Neural cell (in vitro differentiated cells): ENCODE results near the gene ESD. TPM values are rescaled to one million over a fixed set of nuclear protein-coding genes. Genes with fewer than 3 reads are reported as not detected.

Experiments
- H2AFZ ChIP-seq: fragments of 200-600, 300-800 bp; sonication (generic), shearing (Covaris generic); 2 replicates; pipeline ENCODE4 v1.6.0; 2014; ENCODE audit warnings: low read depth, mild to moderate bottlenecking, antibody characterized with exemption, low read length, moderate library complexity
- H3F3A ChIP-seq: fragments of 200-600 bp; shearing (Covaris generic); 2 replicates; pipeline ENCODE4 v1.6.1; 2016; ENCODE audit warnings: mild to moderate bottlenecking, moderate library complexity, mixed read lengths, antibody characterized with exemption, low read length; ENCODE audit not compliant: insufficient read depth, poor library complexity, severe bottlenecking
- H3K27ac ChIP-seq: fragments of 200-600, 300-800 bp; sonication (generic), shearing (Covaris generic); 2 replicates; pipeline ENCODE4 v1.5.1; 2014; ENCODE audit warnings: mild to moderate bottlenecking, low read length, moderate library complexity
- H3K27me3 ChIP-seq: fragments of 300-800, 200-600 bp; sonication (generic), shearing (Covaris generic); 2 replicates; pipeline ENCODE4 v1.6.0; 2014; ENCODE audit warnings: mild to moderate bottlenecking, low read depth, low read length, moderate library complexity; ENCODE audit not compliant: insufficient read depth
- H3K36me3 ChIP-seq: fragments of 300-800, 200-600 bp; sonication (generic), shearing (Covaris generic); 2 replicates; pipeline ENCODE4 v1.5.1; 2014; ENCODE audit warnings: mild to moderate bottlenecking, antibody characterized with exemption, low read length, moderate library complexity; ENCODE audit not compliant: insufficient read depth
- H3K4me2 ChIP-seq: fragments of 300-800, 200-600 bp; sonication (generic), shearing (Covaris generic); 2 replicates; pipeline ENCODE4 v1.6.0; 2014; ENCODE audit warnings: mild to moderate bottlenecking, low read length
- H3K4me3 ChIP-seq: fragments of 300-800, 200-600 bp; sonication (generic), shearing (Covaris generic); 2 replicates; pipeline ENCODE4 v1.5.1; 2014; ENCODE audit warnings: mild to moderate bottlenecking, low read length, moderate library complexity
- H3K79me2 ChIP-seq: fragments of 200-600 bp; shearing (Covaris generic); replicated peaks from 2 replicates; pipeline ENCODE4 v1.6.0; 2014; ENCODE audit warnings: mild to moderate bottlenecking, low read length, moderate library complexity; ENCODE audit not compliant: insufficient read depth
- H3K9ac ChIP-seq: fragments of 300-800, 200-600 bp; sonication (generic), shearing (Covaris generic); 2 replicates; pipeline ENCODE4 v1.6.1; 2016; ENCODE audit warnings: mild to moderate bottlenecking, low read length, mixed read lengths
- H3K9me2 ChIP-seq: fragments of 200-600 bp; shearing (Covaris generic); 2 replicates; pipeline ENCODE4 v1.6.1; 2016; ENCODE audit warnings: mild to moderate bottlenecking, low read length, mixed read lengths; ENCODE audit not compliant: insufficient read depth
- H3K9me3 ChIP-seq: fragments of 200-600, 300-800 bp; sonication (generic), shearing (Covaris generic); 2 replicates; pipeline ENCODE4 v1.6.1; 2016; ENCODE audit warnings: mild to moderate bottlenecking, mixed run types, low read length, moderate library complexity, mixed read lengths
- H4K20me1 ChIP-seq: fragments of 200-600 bp; shearing (Covaris generic); 2 replicates; pipeline ENCODE4 v1.6.1; 2016; ENCODE audit warnings: mild to moderate bottlenecking, mixed run types; ENCODE audit not compliant: insufficient read depth
- CTCF ChIP-seq: fragments of 450-650 bp; IDR thresholded peaks from 2 replicates; pipeline ENCODE4 v1.5.1; 2014; ENCODE audit warnings: antibody characterized with exemption, mild to moderate bottlenecking, moderate library complexity; ENCODE audit not compliant: poor library complexity, severe bottlenecking
- EP300 ChIP-seq: fragments of 450-650 bp; conservative IDR thresholded peaks from 2 replicates; pipeline ENCODE4 v1.6.1; 2014; ENCODE audit warnings: antibody characterized with exemption, mild to moderate bottlenecking, moderate library complexity; ENCODE audit not compliant: poor library complexity, severe bottlenecking
- EZH2 ChIP-seq: fragments of 200-600, 300-800 bp; shearing (Covaris generic), sonication (generic); IDR thresholded peaks from 2 replicates; pipeline ENCODE4 v1.6.1; 2014; ENCODE audit warnings: antibody characterized with exemption, low read length, borderline replicate concordance, mild to moderate bottlenecking; ENCODE audit not compliant: insufficient read depth, poor library complexity, severe bottlenecking
- MXI1 ChIP-seq: fragments of 450-650 bp; conservative IDR thresholded peaks from 2 replicates; pipeline ENCODE4 v1.6.1; 2014; ENCODE audit warnings: antibody characterized with exemption, mild to moderate bottlenecking; ENCODE audit not compliant: poor library complexity, severe bottlenecking
- POLR2AphosphoS5 ChIP-seq: IDR thresholded peaks from 2 replicates; pipeline ENCODE4 v1.6.1; 2012
- RAD21 ChIP-seq: fragments of 450-650 bp; conservative IDR thresholded peaks from 2 replicates; pipeline ENCODE4 v1.6.1; 2014; ENCODE audit warnings: antibody characterized with exemption, mild to moderate bottlenecking, moderate library complexity
- SMC3 ChIP-seq: fragments of 450-650 bp; conservative IDR thresholded peaks from 2 replicates; pipeline ENCODE4 v1.6.1; 2014; ENCODE audit warnings: antibody characterized with exemption, mild to moderate bottlenecking, moderate library complexity; ENCODE audit not compliant: poor library complexity
- TAF1 ChIP-seq: IDR thresholded peaks from 2 replicates; pipeline ENCODE4 v1.6.1; 2012; ENCODE audit warnings: low read depth
- polyA plus RNA-seq: library from polyadenylated mRNA; depleted of rRNA; stranded (reverse); fragments of >200 nt; gene quantifications from 2 replicates; pipeline ENCODE4 v1.2.3, GENCODE V29; 2014
- TF ChIP-seq, protein P1 (sequence below): IDR thresholded peaks from 2 replicates; pipeline ENCODE4 v1.6.1; 2012; ENCODE audit warnings: borderline replicate concordance

Gene ESD
- polyA plus RNA-seq, 1 donor from 2014 or later, result 94.6 TPM

- Histone ChIP-seq H3K79me2 (no peaks in the 10 kb centered on the region), H3K9ac (peak overlapping the region; percentile 22), H3K4me2 (no peak overlapping the region), H2AFZ (peak overlapping the region; percentile 37), H3K9me3 (no peaks in the 10 kb centered on the region), H3K27me3 (no peaks in the 10 kb centered on the region), H3K36me3 (no peaks in the 10 kb centered on the region), H3F3A (no peaks in the 10 kb centered on the region), H4K20me1 (no peaks in the 10 kb centered on the region), H3K27ac (peak overlapping the region; percentile 81), H3K4me3 (peak overlapping the region; percentile 32), H3K9me2 (no peaks in the 10 kb centered on the region)
- TF ChIP-seq SMC3 (peak; percentile 23), RAD21 (peak; percentile 24), EZH2 (no peak), CTCF (no peak), TAF1 (no peak), EP300 (peak; percentile 62), POLR2AphosphoS5 (peak; percentile 39), MXI1 (no peak)
- TF ChIP-seq, protein P1, sequence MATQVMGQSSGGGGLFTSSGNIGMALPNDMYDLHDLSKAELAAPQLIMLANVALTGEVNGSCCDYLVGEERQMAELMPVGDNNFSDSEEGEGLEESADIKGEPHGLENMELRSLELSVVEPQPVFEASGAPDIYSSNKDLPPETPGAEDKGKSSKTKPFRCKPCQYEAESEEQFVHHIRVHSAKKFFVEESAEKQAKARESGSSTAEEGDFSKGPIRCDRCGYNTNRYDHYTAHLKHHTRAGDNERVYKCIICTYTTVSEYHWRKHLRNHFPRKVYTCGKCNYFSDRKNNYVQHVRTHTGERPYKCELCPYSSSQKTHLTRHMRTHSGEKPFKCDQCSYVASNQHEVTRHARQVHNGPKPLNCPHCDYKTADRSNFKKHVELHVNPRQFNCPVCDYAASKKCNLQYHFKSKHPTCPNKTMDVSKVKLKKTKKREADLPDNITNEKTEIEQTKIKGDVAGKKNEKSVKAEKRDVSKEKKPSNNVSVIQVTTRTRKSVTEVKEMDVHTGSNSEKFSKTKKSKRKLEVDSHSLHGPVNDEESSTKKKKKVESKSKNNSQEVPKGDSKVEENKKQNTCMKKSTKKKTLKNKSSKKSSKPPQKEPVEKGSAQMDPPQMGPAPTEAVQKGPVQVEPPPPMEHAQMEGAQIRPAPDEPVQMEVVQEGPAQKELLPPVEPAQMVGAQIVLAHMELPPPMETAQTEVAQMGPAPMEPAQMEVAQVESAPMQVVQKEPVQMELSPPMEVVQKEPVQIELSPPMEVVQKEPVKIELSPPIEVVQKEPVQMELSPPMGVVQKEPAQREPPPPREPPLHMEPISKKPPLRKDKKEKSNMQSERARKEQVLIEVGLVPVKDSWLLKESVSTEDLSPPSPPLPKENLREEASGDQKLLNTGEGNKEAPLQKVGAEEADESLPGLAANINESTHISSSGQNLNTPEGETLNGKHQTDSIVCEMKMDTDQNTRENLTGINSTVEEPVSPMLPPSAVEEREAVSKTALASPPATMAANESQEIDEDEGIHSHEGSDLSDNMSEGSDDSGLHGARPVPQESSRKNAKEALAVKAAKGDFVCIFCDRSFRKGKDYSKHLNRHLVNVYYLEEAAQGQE, result peak; percentile 40
Observed at GRCh38 chr13:46834657-46835056, 37.7 kb upstream of the ESD start.

GRCh38 chr13:46831588-46832194, 34.7 kb upstream of the ESD start:
- no peaks in the 10 kb centered on the region for H4K20me1 ChIP-seq
- H3F3A ChIP-seq, result no peaks in the 10 kb centered on the region
- H3K9ac ChIP-seq, result no peak overlapping the region
- TF ChIP-seq, protein P1, result no peak
- TF ChIP-seq TAF1, result no peak
- TF ChIP-seq SMC3, result peak; percentile 92
- TF ChIP-seq EP300, result no peak
- peak; percentile 98 for TF ChIP-seq RAD21
- no peak for TF ChIP-seq MXI1
- no peak for TF ChIP-seq POLR2AphosphoS5
- peak; percentile 96 for TF ChIP-seq CTCF
- no peak for TF ChIP-seq EZH2
- H3K4me3 ChIP-seq, result no peak overlapping the region
- H3K79me2 ChIP-seq, result no peaks in the 10 kb centered on the region
- no peak overlapping the region for H3K4me2 ChIP-seq
- no peak overlapping the region for H2AFZ ChIP-seq
- H3K27ac ChIP-seq, result no peak overlapping the region
- no peaks in the 10 kb centered on the region for H3K36me3 ChIP-seq
- no peaks in the 10 kb centered on the region for H3K27me3 ChIP-seq
- H3K9me3 ChIP-seq, result no peaks in the 10 kb centered on the region
- H3K9me2 ChIP-seq, result no peaks in the 10 kb centered on the region
